A673 (cell line): Measurements from ENCODE around the gene HOXC12.

Experiments used
- EZH2 ChIP-seq: fragments of 200-600 bp; sonication (generic); IDR thresholded peaks from 2 replicates; pipeline ENCODE4 v1.6.1; 2017; ENCODE audit warnings: borderline replicate concordance, low read depth, mild to moderate bottlenecking, mixed read lengths, antibody characterized with exemption, low read length; ENCODE audit not compliant: poor library complexity, severe bottlenecking
- TF ChIP-seq, protein P1 (sequence below): fragments of 300-800, 200-600 bp; sonication (generic); conservative IDR thresholded peaks from 2 replicates; pipeline ENCODE4 v1.5.1; 2017; ENCODE audit warnings: low read depth, mild to moderate bottlenecking, antibody characterized with exemption, low read length, moderate library complexity, mixed read lengths

DNA sequence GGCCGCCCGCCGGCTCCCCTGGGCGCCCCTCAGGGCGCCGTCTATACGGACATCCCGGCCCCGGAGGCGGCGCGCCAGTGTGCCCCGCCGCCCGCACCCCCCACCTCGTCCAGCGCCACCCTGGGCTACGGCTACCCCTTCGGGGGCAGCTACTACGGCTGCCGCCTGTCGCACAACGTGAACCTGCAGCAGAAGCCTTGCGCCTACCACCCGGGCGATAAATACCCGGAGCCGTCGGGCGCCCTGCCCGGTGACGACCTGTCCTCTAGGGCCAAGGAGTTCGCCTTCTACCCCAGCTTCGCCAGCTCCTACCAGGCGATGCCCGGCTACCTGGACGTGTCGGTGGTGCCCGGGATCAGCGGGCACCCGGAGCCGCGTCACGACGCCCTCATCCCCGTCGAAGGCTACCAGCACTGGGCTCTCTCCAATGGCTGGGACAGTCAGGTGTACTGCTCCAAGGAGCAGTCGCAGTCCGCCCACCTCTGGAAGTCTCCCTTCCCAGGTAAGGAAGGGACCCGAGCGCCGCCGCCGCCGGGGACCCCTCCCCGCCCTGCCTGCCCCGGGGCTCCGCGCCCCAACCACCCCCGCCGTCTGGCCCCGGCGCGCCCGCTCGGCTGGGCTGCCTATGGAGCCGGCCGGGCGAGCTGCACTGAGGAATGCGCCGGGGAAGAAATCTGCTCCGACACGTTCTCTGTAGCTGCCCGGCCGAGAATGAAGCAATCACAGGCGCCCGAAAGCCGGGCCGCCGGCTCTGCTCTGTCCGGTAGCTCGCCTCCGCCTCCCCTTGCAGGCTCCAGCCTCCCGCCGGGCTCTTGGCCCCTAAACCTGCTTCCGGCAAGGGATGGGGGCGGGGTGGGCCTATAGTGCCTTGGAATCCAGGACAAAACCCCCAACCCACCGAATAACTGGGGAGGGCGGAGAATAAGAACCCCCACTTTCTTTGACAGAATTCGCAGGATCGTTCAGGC is 15.3 kb upstream of the HOXC12 start:
- TF ChIP-seq, protein P1, sequence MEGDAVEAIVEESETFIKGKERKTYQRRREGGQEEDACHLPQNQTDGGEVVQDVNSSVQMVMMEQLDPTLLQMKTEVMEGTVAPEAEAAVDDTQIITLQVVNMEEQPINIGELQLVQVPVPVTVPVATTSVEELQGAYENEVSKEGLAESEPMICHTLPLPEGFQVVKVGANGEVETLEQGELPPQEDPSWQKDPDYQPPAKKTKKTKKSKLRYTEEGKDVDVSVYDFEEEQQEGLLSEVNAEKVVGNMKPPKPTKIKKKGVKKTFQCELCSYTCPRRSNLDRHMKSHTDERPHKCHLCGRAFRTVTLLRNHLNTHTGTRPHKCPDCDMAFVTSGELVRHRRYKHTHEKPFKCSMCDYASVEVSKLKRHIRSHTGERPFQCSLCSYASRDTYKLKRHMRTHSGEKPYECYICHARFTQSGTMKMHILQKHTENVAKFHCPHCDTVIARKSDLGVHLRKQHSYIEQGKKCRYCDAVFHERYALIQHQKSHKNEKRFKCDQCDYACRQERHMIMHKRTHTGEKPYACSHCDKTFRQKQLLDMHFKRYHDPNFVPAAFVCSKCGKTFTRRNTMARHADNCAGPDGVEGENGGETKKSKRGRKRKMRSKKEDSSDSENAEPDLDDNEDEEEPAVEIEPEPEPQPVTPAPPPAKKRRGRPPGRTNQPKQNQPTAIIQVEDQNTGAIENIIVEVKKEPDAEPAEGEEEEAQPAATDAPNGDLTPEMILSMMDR: no peak
- no peak for TF ChIP-seq EZH2
